Hepatocyte (in vitro differentiated cells): ENCODE measurements around the gene ZFHX3.

Source experiments
- CTCF ChIP-seq: fragments of 200-600 bp; sonication (generic); IDR thresholded peaks from 2 replicates; pipeline ENCODE4 v1.5.1; 2016; ENCODE audit warnings: antibody characterized with exemption, mild to moderate bottlenecking; ENCODE audit not compliant: poor library complexity
- EZH2 ChIP-seq: fragments of 200-600 bp; sonication (generic); IDR thresholded peaks from 2 replicates; pipeline ENCODE4 v1.6.1; 2016; ENCODE audit warnings: antibody characterized with exemption, mild to moderate bottlenecking, borderline replicate concordance
- EZH2phosphoT487 ChIP-seq: fragments of 200-600 bp; sonication (generic); IDR thresholded peaks from one replicate; pipeline ENCODE4 v1.6.1; 2018; ENCODE audit warnings: antibody characterized with exemption, mild to moderate bottlenecking, low read depth, moderate library complexity; ENCODE audit not compliant: unreplicated experiment, severe bottlenecking

- TF ChIP-seq CTCF (no peak), EZH2 (no peak), EZH2phosphoT487 (no peak)
These were observed 171.7 kb downstream of the ZFHX3 start for GRCh38 chr16:72876221-72876620.
